NCI-H524 treated with DMSO at 0.1 percent for 48 hours (cell line): ENCODE data around the gene CPLX4.
"Not testable (repeated sequence)": the region's sequence is repeated elsewhere in the genome, so short reads cannot be mapped to it uniquely, and the experiment has no call there.

Source experiments
- DNase-seq: peaks from one replicate; lab custom pipeline; 2025; lab: John Stamatoyannopoulos, UW

Gene CPLX4

GRCh38 chr18:59269563-59270119, 48.8 kb downstream of the CPLX4 start:
- DNase-seq = no peak

GRCh38 chr18:59268721-59269562, 49.5 kb downstream of the CPLX4 start:
- DNase-seq = no peak

DNA sequence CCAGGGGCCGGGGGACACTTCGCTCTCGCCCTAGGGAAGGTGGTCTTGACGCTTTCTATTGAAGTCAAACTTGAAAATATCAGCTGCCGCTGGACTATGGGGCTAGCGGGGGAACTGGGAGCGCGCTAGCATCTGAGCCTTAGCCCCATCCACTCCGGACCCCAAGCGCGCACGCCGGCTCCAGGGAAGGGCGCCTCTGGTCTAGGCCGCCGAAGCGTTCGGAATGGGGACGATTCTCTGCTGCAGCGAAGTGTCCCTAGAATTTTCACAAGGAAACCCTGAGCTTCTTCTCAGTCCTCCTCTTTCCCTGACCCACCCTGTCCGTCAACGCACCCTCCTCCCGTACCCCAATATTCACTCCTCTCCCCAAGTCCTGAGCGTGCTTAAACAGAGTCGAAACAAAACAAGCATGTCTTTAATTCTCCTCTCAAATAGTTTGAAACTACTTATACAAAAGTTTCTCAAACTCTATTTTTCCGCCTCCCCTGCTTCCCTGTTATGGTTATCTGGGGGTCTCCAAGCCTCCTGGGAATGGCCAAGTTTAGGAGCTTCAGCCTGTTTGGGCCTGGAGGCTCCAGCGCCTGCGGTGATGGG, 50.2 kb downstream of the CPLX4 start:
- no peak for DNase-seq

DNA sequence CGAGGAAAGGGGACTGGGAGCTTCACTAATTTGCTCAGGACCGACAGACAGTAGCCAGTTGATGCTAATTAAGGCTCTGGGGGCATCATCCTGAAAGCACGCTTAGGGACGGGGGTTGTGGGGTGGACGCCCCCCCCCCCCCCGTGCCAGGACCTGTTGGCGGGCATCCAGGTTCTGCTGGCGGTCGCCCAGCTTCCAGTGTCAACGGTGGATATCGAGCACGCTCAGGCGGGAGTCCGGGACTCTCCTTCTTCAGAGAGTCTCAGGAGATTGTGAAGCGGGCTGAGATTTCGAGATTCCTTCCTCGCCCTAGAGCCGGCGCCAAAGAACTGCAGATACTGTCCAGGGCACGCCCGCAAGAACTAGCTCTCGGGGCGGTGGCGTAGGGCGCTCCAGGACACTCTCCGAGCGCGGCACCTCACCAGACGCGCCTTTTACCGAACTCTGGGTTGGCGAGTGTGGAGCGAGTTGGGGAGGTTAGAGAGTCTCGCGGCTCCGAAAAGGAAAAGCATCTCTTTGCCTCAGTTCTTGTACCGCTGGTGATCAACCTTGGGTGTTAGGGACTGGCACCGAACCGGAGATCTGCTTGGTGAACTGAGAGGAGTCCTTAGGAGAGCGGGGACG, 50.8 kb downstream of the CPLX4 start:
- DNase-seq = no peak

- DNase-seq = no peak
These were observed 51.5 kb downstream of the CPLX4 start for GRCh38 chr18:59266886-59267502.

- DNase-seq = no peak
These were observed 52.0 kb downstream of the CPLX4 start for GRCh38 chr18:59266459-59266858.

DNA sequence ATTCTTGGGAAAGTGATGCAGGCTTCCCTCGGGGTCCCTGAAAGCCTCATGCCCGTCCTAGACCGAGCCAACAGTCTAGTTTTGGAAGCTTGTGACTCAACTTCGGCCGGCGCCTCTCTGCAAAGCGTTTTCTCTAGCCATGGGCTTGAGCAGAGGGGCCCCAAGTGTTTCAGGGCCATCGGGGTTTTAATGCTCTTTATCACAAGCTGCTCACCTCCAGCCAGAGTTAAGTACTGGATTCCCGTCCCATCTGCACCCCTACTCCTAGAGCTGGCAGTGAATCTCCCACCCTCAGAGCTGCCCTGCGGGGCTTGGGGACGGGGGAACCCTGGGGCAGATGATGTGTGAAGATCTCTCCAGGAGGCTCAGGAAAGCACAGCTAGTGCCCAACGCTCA, 52.5 kb downstream of the CPLX4 start:
- no peak for DNase-seq

- DNase-seq = no peak
These were observed 53.0 kb downstream of the CPLX4 start for GRCh38 chr18:59265246-59265973.

- no peak for DNase-seq
These were observed 53.7 kb downstream of the CPLX4 start for GRCh38 chr18:59264651-59265245.

DNA sequence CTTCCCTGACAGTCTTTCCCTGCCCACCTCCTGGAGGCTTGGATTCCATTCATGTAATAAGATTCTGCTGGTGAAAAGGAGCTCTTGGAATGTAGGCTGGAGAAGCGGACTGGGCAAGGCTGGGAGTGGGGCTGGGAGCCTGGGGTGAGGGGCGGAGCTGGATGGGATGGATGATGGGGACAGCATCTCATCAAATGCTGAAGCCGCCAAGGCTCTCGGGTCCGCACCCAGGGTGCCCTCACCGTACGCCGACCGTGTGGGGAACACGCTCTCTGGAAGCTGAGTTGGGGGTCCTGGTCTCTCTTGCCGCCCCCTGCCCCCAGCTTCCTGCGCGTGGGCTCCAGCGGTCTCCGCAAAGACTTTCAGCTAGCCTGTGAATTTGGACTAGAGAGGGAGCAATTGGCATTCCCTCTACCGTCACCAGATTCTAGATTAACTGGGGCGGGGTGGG, 54.3 kb downstream of the CPLX4 start:
- DNase-seq = no peak

- no peak for DNase-seq
These were observed 54.8 kb downstream of the CPLX4 start for GRCh38 chr18:59263661-59264060.

GRCh38 chr18:59262243-59262642, 56.2 kb downstream of the CPLX4 start:
- DNase-seq = not testable (repeated sequence)

GRCh38 chr18:59261842-59262241, 56.6 kb downstream of the CPLX4 start:
- not testable (repeated sequence) for DNase-seq

DNA sequence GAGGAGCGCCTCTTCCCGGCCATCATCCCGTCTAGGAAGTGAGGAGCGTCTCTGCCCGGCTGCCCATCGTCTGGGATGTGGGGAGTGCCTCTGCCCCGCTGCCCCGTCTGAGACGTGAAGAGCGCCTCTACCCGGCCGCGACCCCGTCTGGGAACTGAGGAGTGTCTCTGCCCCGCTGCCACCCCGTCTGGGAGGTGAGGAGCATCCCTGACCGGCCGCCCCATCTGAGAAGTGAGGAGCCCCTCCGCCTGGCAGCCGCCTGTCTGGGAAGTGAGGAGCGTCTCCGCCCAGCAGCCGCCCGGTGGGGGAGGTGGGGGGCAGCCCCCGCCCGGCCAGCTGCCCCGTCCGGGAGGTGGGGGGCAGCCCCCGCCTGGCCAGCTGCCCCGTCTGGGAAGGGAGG, 63.0 kb downstream of the CPLX4 start:
- DNase-seq = not testable (repeated sequence)

DNA sequence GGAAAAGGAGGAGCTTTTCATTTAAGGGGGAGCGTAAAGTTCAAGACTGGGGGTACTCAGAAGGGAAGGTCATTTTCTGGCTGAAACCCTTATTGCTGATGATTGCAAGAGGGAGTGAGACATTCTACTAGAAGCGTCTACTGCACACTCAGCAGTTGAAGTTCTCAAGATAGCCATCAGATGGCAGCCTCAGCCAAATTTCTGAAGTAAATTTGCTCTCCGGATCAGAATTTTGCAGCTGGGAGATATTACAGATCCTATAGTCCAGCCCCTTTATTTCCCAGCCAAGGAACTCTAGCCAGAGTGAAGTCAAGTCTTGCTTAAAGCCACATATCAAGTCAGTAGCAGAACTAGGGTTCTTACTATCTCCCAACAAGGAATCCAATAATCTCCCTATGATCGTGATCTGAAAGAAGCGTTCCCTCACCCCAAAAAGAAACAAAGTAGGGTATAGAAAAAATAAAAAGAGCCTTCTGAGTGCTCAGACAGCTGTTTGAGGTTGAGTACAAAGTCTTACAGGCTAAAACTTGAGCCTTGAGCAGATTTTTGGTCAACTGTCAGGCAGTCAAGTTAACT, 69.2 kb downstream of the CPLX4 start:
- DNase-seq = no peak

- no peak for DNase-seq
These were observed 71.7 kb downstream of the CPLX4 start for GRCh38 chr18:59246796-59247195.
